GM21619 (cell line): ENCODE results near the gene P4HTM.

Source experiments
- ATAC-seq: cut with Tn5 transposase; IDR thresholded peaks from one replicate; pipeline ENCODE4 v1.9.1; 2021; ENCODE audit not compliant: unreplicated experiment

The P4HTM gene

GRCh38 chr3:48989796-48990635, at the start of gene P4HTM:
Gene P4HTM (plus strand): TSS chr3:48990241. CDS start chr3:48990257, 16 bp downstream.
- peak; percentile 53 for ATAC-seq

- ATAC-seq = no peak
Measured at GRCh38 chr3:48945432-48945831, 44.6 kb upstream of the P4HTM start.

GRCh38 chr3:48945891-48946549, 44.0 kb upstream of the P4HTM start:
- no peak for ATAC-seq

- ATAC-seq = no peak
Measured at GRCh38 chr3:48949376-48949717, 40.7 kb upstream of the P4HTM start.

GRCh38 chr3:48950051-48950450, 40.0 kb upstream of the P4HTM start:
- ATAC-seq = no peak

GRCh38 chr3:48951764-48952163, 38.3 kb upstream of the P4HTM start:
- ATAC-seq = no peak

GRCh38 chr3:48952510-48953118, 37.4 kb upstream of the P4HTM start:
- ATAC-seq = no peak

- ATAC-seq = no peak
Measured at GRCh38 chr3:48957006-48957705, 32.9 kb upstream of the P4HTM start.

GRCh38 chr3:48960841-48961413, 29.1 kb upstream of the P4HTM start:
- ATAC-seq = no peak

GRCh38 chr3:48962340-48962739, 27.7 kb upstream of the P4HTM start:
- no peak for ATAC-seq

- ATAC-seq = no peak
Measured at GRCh38 chr3:48962939-48963338, 27.1 kb upstream of the P4HTM start.

- no peak for ATAC-seq
Measured at GRCh38 chr3:48963591-48963990, 26.4 kb upstream of the P4HTM start.

GRCh38 chr3:48966367-48966766, 23.7 kb upstream of the P4HTM start:
- no peak for ATAC-seq

GRCh38 chr3:48966876-48967361, 23.1 kb upstream of the P4HTM start:
- no peak for ATAC-seq

GRCh38 chr3:48970586-48970985, 19.5 kb upstream of the P4HTM start:
- no peak for ATAC-seq

GRCh38 chr3:48974076-48974864, 15.8 kb upstream of the P4HTM start:
- no peak for ATAC-seq

- no peak for ATAC-seq
Measured at GRCh38 chr3:48979451-48979850, 10.6 kb upstream of the P4HTM start.

GRCh38 chr3:48980295-48980694, 9.7 kb upstream of the P4HTM start:
- no peak for ATAC-seq

- ATAC-seq = no peak
Measured at GRCh38 chr3:48982016-48982415, 8.0 kb upstream of the P4HTM start.

GRCh38 chr3:48982686-48983085, 7.4 kb upstream of the P4HTM start:
- ATAC-seq = no peak
